Measurements from ENCODE around the gene AGAP1. TPM values are rescaled to one million over a fixed set of nuclear protein-coding genes. Genes with fewer than 3 reads are reported as not detected.

Gene AGAP1
- total RNA-seq, 1 donor from 2014 or later: 54.7 TPM

DNA sequence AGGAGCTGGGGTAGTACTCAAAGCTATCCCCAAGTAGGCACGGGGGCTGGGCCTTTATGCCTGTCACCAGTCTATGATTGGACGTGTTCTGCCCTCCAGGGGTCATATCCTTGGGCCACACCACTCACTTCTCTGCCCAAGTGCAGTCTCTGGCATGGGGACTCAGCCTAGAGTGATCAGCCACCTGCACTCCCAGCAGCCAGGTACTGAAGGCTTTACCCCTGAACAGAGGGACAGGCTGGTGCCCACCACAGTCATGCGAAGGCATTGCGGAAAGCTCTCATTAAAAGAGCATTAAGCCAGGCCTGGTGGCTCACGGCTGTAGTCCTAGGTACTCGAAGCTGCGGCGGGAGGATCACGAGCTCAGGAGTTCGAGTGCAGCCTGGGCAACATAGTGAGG lies 199.4 kb downstream of the AGAP1 start:
- no peak for TF ChIP-seq CTCF (conservative IDR thresholded peaks at IDR 0.05)
- no peak overlapping the region for H3K4me3 Mint-ChIP-seq
- H3K36me3 Mint-ChIP-seq (ENCODE audit: low read depth): peaks cover 4% of the 10 kb centered on the region
- peaks cover 76% of the 10 kb centered on the region for H3K4me1 Mint-ChIP-seq
- DNase-seq (ENCODE audit: low read depth, low spot score): no peak
- no peaks in the 10 kb centered on the region for H3K27me3 Mint-ChIP-seq (ENCODE audit: low read depth)
- no peaks in the 10 kb centered on the region for H3K9me3 Mint-ChIP-seq
- H3K27ac Mint-ChIP-seq (ENCODE audit: unreplicated experiment): no peak overlapping the region

DNA sequence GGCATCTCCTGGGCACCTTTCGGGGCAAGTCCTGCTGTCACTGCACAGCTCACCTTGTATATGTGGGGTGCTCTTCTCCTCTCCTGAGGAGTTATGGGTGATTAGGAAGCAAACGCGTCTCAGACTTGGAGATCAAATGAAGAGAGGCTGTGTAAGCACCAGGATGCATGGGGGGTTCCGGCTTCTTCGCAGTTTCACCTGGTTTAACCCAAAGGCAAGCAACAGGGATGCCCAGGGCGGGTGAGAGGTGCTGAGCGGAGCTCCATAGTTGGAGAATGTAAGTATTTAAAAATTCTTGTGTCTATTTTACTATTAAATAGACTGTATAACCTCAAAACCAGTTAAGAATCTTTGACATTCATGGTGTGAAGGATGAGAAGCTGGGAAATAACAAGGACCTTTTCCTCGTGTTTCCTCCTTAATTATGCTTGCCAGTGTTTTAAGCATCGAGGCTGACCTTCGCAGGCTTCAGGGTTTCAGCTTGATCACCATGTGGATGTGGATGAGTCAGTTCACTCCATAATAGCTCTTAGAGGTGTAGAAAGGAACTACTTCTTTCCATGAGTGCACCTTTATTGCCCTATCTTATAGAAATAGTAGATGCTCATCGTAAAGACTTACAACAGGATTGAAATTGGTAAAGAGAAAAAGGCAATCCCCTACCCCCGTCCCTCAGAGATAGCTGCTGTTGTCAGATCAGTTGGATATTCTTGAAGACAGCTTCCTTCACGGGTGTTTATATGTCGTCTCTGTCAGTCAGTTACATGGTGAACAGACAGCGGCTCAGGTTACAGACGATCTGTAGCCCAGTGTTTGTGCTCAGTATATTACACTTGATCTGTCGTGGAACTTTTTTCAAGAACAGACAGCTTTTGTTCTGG lies 201.1 kb downstream of the AGAP1 start:
- peak overlapping the region; percentile 95 for H3K27ac Mint-ChIP-seq (ENCODE audit: unreplicated experiment)
- TF ChIP-seq CTCF (conservative IDR thresholded peaks at IDR 0.05): no peak
- H3K4me3 Mint-ChIP-seq: no peak overlapping the region
- no peak for DNase-seq (ENCODE audit: low read depth, low spot score)
- H3K4me1 Mint-ChIP-seq: peaks cover 70% of the 10 kb centered on the region
- no peaks in the 10 kb centered on the region for H3K9me3 Mint-ChIP-seq
- no peaks in the 10 kb centered on the region for H3K27me3 Mint-ChIP-seq (ENCODE audit: low read depth)
- H3K36me3 Mint-ChIP-seq (ENCODE audit: low read depth): peaks cover 4% of the 10 kb centered on the region

- H3K27ac Mint-ChIP-seq (ENCODE audit: unreplicated experiment): peak overlapping the region; percentile 95
- H3K36me3 Mint-ChIP-seq (ENCODE audit: low read depth): peaks cover 4% of the 10 kb centered on the region
- DNase-seq (ENCODE audit: low read depth, low spot score): no peak
- H3K27me3 Mint-ChIP-seq (ENCODE audit: low read depth): no peaks in the 10 kb centered on the region
- peaks cover 71% of the 10 kb centered on the region for H3K4me1 Mint-ChIP-seq
- H3K4me3 Mint-ChIP-seq: no peak overlapping the region
- TF ChIP-seq CTCF (conservative IDR thresholded peaks at IDR 0.05): no peak
- H3K9me3 Mint-ChIP-seq: no peaks in the 10 kb centered on the region
These were observed 201.7 kb downstream of the AGAP1 start for GRCh38 chr2:235695602-235695895.

GRCh38 chr2:235697041-235697440 lies 203.2 kb downstream of the AGAP1 start:
- TF ChIP-seq CTCF (conservative IDR thresholded peaks at IDR 0.05): no peak
- Mint-ChIP-seq H3K9me3 (no peaks in the 10 kb centered on the region), H3K4me3 (no peak overlapping the region)

GRCh38 chr2:235698028-235698427 lies 204.2 kb downstream of the AGAP1 start:
- Mint-ChIP-seq H3K4me3 (no peak overlapping the region), H3K36me3 (ENCODE audit: low read depth) (peaks cover 4% of the 10 kb centered on the region), H3K9me3 (no peaks in the 10 kb centered on the region), H3K4me1 (peaks cover 62% of the 10 kb centered on the region), H3K27ac (ENCODE audit: unreplicated experiment) (no peak overlapping the region), H3K27me3 (ENCODE audit: low read depth) (no peaks in the 10 kb centered on the region)
- TF ChIP-seq CTCF (conservative IDR thresholded peaks at IDR 0.05): no peak
- no peak for DNase-seq (ENCODE audit: low read depth, low spot score)

More at GRCh38 chr2:235697041-235697440, 203.2 kb downstream of the AGAP1 start:
- Mint-ChIP-seq H3K27ac (ENCODE audit: unreplicated experiment) (peak overlapping the region; percentile 35), H3K27me3 (ENCODE audit: low read depth) (no peaks in the 10 kb centered on the region), H3K36me3 (ENCODE audit: low read depth) (peaks cover 4% of the 10 kb centered on the region), H3K4me1 (peaks cover 66% of the 10 kb centered on the region)
- DNase-seq (ENCODE audit: low read depth, low spot score): no peak

All from neural crest cell (in vitro differentiated cells).